ENCODE results near the gene MAPKAPK2. TPM values are rescaled to one million over a fixed set of nuclear protein-coding genes. Genes with fewer than 3 reads are reported as not detected.
"Not testable (repeated sequence)": the region's sequence is repeated elsewhere in the genome, so short reads cannot be mapped to it uniquely, and the experiment has no call there.

Gene MAPKAPK2
- total RNA-seq, 4 donors from 2014 or later, result 115 to 207 (median 140) TPM

- Histone ChIP-seq H3K4me1 (no peaks in the 10 kb centered on the region), H3K27me3 (no peaks in the 10 kb centered on the region), H3K4me3 (no peak overlapping the region), H3K36me3 (no peaks in the 10 kb centered on the region), H3K27ac (no peak overlapping the region), H3K9me3 (no peaks in the 10 kb centered on the region)
- in situ Hi-C loops (cut with MboI; ENCODE audit: low sequenced_read_pairs in 4 of 4) (no loop called here), intact Hi-C loops (cut with DNase I; ENCODE audit: low total_unique reads) (no loop called here)
- ATAC-seq (no peak), DNase-seq (no peak)
- no peak for TF ChIP-seq POLR2A (IDR thresholded peaks at IDR 0.05)
- no peak for TF ChIP-seq CTCF (IDR thresholded peaks at IDR 0.05 in 4 of 5, conservative IDR thresholded peaks at IDR 0.05 in 1 of 5)
Measured at GRCh38 chr1:206774093-206774492, 89.4 kb downstream of the MAPKAPK2 start.

GRCh38 chr1:206776229-206776628 lies 91.5 kb downstream of the MAPKAPK2 start:
- in situ Hi-C loops (cut with MboI; ENCODE audit: low sequenced_read_pairs in 4 of 4), result no loop called here
- H3K9me3 ChIP-seq, result no peaks in the 10 kb centered on the region
- ATAC-seq, result no peak
- DNase-seq, result no peak
- H3K36me3 ChIP-seq, result no peaks in the 10 kb centered on the region
- intact Hi-C loops (cut with DNase I; ENCODE audit: low total_unique reads), result no loop called here
- H3K4me1 ChIP-seq, result no peaks in the 10 kb centered on the region
- H3K27me3 ChIP-seq, result no peaks in the 10 kb centered on the region
- TF ChIP-seq CTCF (IDR thresholded peaks at IDR 0.05 in 4 of 5, conservative IDR thresholded peaks at IDR 0.05 in 1 of 5), result no peak
- no peak overlapping the region for H3K4me3 ChIP-seq
- no peak overlapping the region for H3K27ac ChIP-seq

GRCh38 chr1:206778031-206778430 lies 93.3 kb downstream of the MAPKAPK2 start:
- no peaks in the 10 kb centered on the region for H3K4me1 ChIP-seq
- DNase-seq (no peak), ATAC-seq (no peak)
- no peak for TF ChIP-seq CTCF (IDR thresholded peaks at IDR 0.05 in 4 of 5, conservative IDR thresholded peaks at IDR 0.05 in 1 of 5)
- no peak for TF ChIP-seq POLR2A (IDR thresholded peaks at IDR 0.05)
- no peaks in the 10 kb centered on the region for H3K27me3 ChIP-seq
- intact Hi-C loops (cut with DNase I; ENCODE audit: low total_unique reads) (no loop called here), in situ Hi-C loops (cut with MboI; ENCODE audit: low sequenced_read_pairs in 4 of 4) (no loop called here)
- H3K4me3 ChIP-seq, result no peak overlapping the region
- no peaks in the 10 kb centered on the region for H3K36me3 ChIP-seq
- H3K27ac ChIP-seq, result no peak overlapping the region
- H3K9me3 ChIP-seq, result no peaks in the 10 kb centered on the region

- H3K9me3 ChIP-seq; intact Hi-C loops (cut with DNase I; ENCODE audit: low total_unique reads); in situ Hi-C loops (cut with MboI; ENCODE audit: low sequenced_read_pairs in 4 of 4); ATAC-seq; H3K36me3 ChIP-seq; H3K27ac ChIP-seq; H3K27me3 ChIP-seq; DNase-seq; H3K4me1 ChIP-seq; H3K4me3 ChIP-seq: not testable (repeated sequence)
Measured at GRCh38 chr1:206778911-206779310, 94.2 kb downstream of the MAPKAPK2 start.

GRCh38 chr1:206779638-206780037 lies 94.9 kb downstream of the MAPKAPK2 start:
- DNase-seq, result no peak
- Histone ChIP-seq H3K27me3 (no peaks in the 10 kb centered on the region), H3K9me3 (no peaks in the 10 kb centered on the region), H3K36me3 (no peaks in the 10 kb centered on the region), H3K27ac (no peak overlapping the region), H3K4me3 (no peak overlapping the region), H3K4me1 (no peaks in the 10 kb centered on the region)
- intact Hi-C loops (cut with DNase I; ENCODE audit: low total_unique reads) (no loop called here), in situ Hi-C loops (cut with MboI; ENCODE audit: low sequenced_read_pairs in 4 of 4) (no loop called here)
- no peak for TF ChIP-seq POLR2A (IDR thresholded peaks at IDR 0.05)
- TF ChIP-seq CTCF (IDR thresholded peaks at IDR 0.05 in 4 of 5, conservative IDR thresholded peaks at IDR 0.05 in 1 of 5), result no peak
- ATAC-seq, result no peak
